Cardiac muscle cell (in vitro differentiated cells and primary cell): ENCODE data around the gene EPHA6. TPM values are rescaled to one million over a fixed set of nuclear protein-coding genes. Genes with fewer than 3 reads are reported as not detected.

Experiments used
- DNase-seq, 2 donors: peaks; one replicate each; pipeline versions ENCODE4 v3.0.0 to v3.0.0-alpha.2; 2010 to 2017; ENCODE audit warnings: low read depth in 1 of 2, low spot score in 1 of 2
- H3K27ac ChIP-seq: fragments of 200-600 bp; sonication (generic); 2 replicates; pipeline ENCODE4 v1.5.1; 2016
- H3K27me3 ChIP-seq: fragments of 200-600 bp; sonication (generic); 2 replicates; pipeline ENCODE4 v1.6.0; 2016; ENCODE audit warnings: control low read depth
- H3K36me3 ChIP-seq: fragments of 200-600 bp; sonication (generic); 2 replicates; pipeline ENCODE4 v1.5.1; 2016; ENCODE audit warnings: control low read depth
- H3K4me1 ChIP-seq: fragments of 200-600 bp; sonication (generic); 2 replicates; pipeline ENCODE4 v1.8.1; 2017; ENCODE audit warnings: low read depth, mild to moderate bottlenecking, mixed run types
- H3K4me3 ChIP-seq: fragments of 200-600 bp; sonication (generic); 2 replicates; pipeline ENCODE4 v1.5.1; 2016; ENCODE audit warnings: mild to moderate bottlenecking
- H3K9me3 ChIP-seq: fragments of 200-600 bp; sonication (generic); 2 replicates; pipeline ENCODE4 v1.5.1; 2017; ENCODE audit warnings: low read depth, mild to moderate bottlenecking, control low read depth
- CTCF ChIP-seq: IDR thresholded peaks from 2 replicates; pipeline ENCODE4 v1.5.1; 2012; ENCODE audit warnings: low read depth, mild to moderate bottlenecking, low read length
- polyA plus RNA-seq: library from polyadenylated mRNA; unstranded; fragments of >200 nt; fragmentation: Nextera tagmentation; extraction: Ambion mirVana; gene quantifications from 2 replicates; pipeline ENCODE4 v1.2.1, GENCODE V29; 2016
- total RNA-seq: library from RNA; depleted of rRNA; stranded (reverse); fragments of >200 nt; gene quantifications from 2 replicates; pipeline ENCODE4 v1.2.3, GENCODE V29; 2016

Gene EPHA6
- total and polyA plus RNA-seq, 2 experiments from 2014 or later = 0.15 TPM; not detected in 1

GRCh38 chr3:97711654-97712053 lies 897.3 kb downstream of the EPHA6 start:
- Histone ChIP-seq H3K27ac (no peak overlapping the region), H3K9me3 (no peaks in the 10 kb centered on the region), H3K36me3 (no peaks in the 10 kb centered on the region), H3K27me3 (no peaks in the 10 kb centered on the region), H3K4me1 (peaks cover 17% of the 10 kb centered on the region), H3K4me3 (no peak overlapping the region)
- DNase-seq = no peak
- no peak for TF ChIP-seq CTCF

GRCh38 chr3:97712919-97713318 lies 898.5 kb downstream of the EPHA6 start:
- no peak for DNase-seq
- TF ChIP-seq CTCF = no peak
- Histone ChIP-seq H3K9me3 (no peaks in the 10 kb centered on the region), H3K4me3 (no peak overlapping the region), H3K36me3 (no peaks in the 10 kb centered on the region), H3K4me1 (peaks cover 17% of the 10 kb centered on the region), H3K27me3 (no peaks in the 10 kb centered on the region), H3K27ac (no peak overlapping the region)

GRCh38 chr3:97713634-97714033 lies 899.2 kb downstream of the EPHA6 start:
- peaks cover 17% of the 10 kb centered on the region for H3K4me1 ChIP-seq
- H3K36me3 ChIP-seq = no peaks in the 10 kb centered on the region
- no peak overlapping the region for H3K27ac ChIP-seq
- H3K27me3 ChIP-seq = no peaks in the 10 kb centered on the region
- H3K4me3 ChIP-seq = no peak overlapping the region
- TF ChIP-seq CTCF = no peak
- DNase-seq = no peak
- H3K9me3 ChIP-seq = no peaks in the 10 kb centered on the region

- no peaks in the 10 kb centered on the region for H3K4me1 ChIP-seq
- H3K9me3 ChIP-seq = no peaks in the 10 kb centered on the region
- DNase-seq = peak; percentile 77 to 84
- TF ChIP-seq CTCF = peak; percentile 98
- H3K27ac ChIP-seq = no peak overlapping the region
- H3K36me3 ChIP-seq = no peaks in the 10 kb centered on the region
- no peak overlapping the region for H3K4me3 ChIP-seq
- H3K27me3 ChIP-seq = no peaks in the 10 kb centered on the region
Measured at GRCh38 chr3:97719156-97719821, 904.9 kb downstream of the EPHA6 start.

- Histone ChIP-seq H3K27me3 (no peaks in the 10 kb centered on the region), H3K9me3 (no peaks in the 10 kb centered on the region), H3K4me3 (no peak overlapping the region), H3K27ac (no peak overlapping the region), H3K4me1 (no peaks in the 10 kb centered on the region), H3K36me3 (no peaks in the 10 kb centered on the region)
- no peak for DNase-seq
- TF ChIP-seq CTCF = no peak
Measured at GRCh38 chr3:97720417-97720816, 906.0 kb downstream of the EPHA6 start.

GRCh38 chr3:97721446-97721845 lies 907.1 kb downstream of the EPHA6 start:
- Histone ChIP-seq H3K4me1 (no peaks in the 10 kb centered on the region), H3K9me3 (no peaks in the 10 kb centered on the region), H3K27ac (no peak overlapping the region), H3K36me3 (no peaks in the 10 kb centered on the region), H3K4me3 (no peak overlapping the region), H3K27me3 (no peaks in the 10 kb centered on the region)
- TF ChIP-seq CTCF = no peak
- DNase-seq = no peak
